GM23338 (cell line): ENCODE measurements around the gene CARMIL1. TPM values are rescaled to one million over a fixed set of nuclear protein-coding genes. Genes with fewer than 3 reads are reported as not detected.

ENCODE experiments used
- ATAC-seq: fragments of 200-7000 bp; cut with Tn5 transposase; 3 replicates; pipeline ENCODE4 v1.9.1; 2020
- DNase-seq: peaks from one replicate; pipeline ENCODE4 v3.0.0-alpha.2; 2015; ENCODE audit warnings: low spot score
- H2AFZ ChIP-seq: fragments of 200-600 bp; sonication (generic); 2 replicates; pipeline ENCODE4 v1.8.0; 2016; ENCODE audit warnings: antibody characterized with exemption, mild to moderate bottlenecking, moderate library complexity
- H3F3A ChIP-seq: fragments of 200-600 bp; sonication (generic); replicated peaks from 2 replicates; pipeline ENCODE4 v1.8.0; 2017; ENCODE audit warnings: antibody characterized with exemption, mixed run types, low read depth
- H3K27ac ChIP-seq: fragments of 200-600 bp; sonication (generic); 2 replicates; pipeline ENCODE4 v1.6.1; 2016; ENCODE audit warnings: low read depth
- H3K27me3 ChIP-seq: fragments of 200-600 bp; sonication (generic); 2 replicates; pipeline ENCODE4 v1.8.0; 2016; ENCODE audit warnings: mild to moderate bottlenecking, mixed run types, moderate library complexity; ENCODE audit not compliant: insufficient read depth
- H3K36me3 ChIP-seq: fragments of 200-600 bp; sonication (generic); 2 replicates; pipeline ENCODE4 v1.8.0; 2016; ENCODE audit warnings: mild to moderate bottlenecking; ENCODE audit not compliant: insufficient read depth
- H3K4me1 ChIP-seq: fragments of 200-600 bp; sonication (generic); 2 replicates; pipeline ENCODE4 v1.8.0; 2016; ENCODE audit warnings: mild to moderate bottlenecking, moderate library complexity; ENCODE audit not compliant: insufficient read depth
- H3K4me2 ChIP-seq: fragments of 200-600 bp; sonication (generic); 2 replicates; pipeline ENCODE4 v1.7.1; 2017; ENCODE audit warnings: mixed run types
- H3K4me3 ChIP-seq: fragments of 200-600 bp; sonication (generic); 2 replicates; pipeline ENCODE4 v1.6.1; 2016; ENCODE audit warnings: mixed run types
- H3K79me2 ChIP-seq: fragments of 200-600 bp; sonication (generic); replicated peaks from 2 replicates; pipeline ENCODE4 v1.8.0; 2017; ENCODE audit warnings: mild to moderate bottlenecking; ENCODE audit not compliant: insufficient read depth
- H3K9me2 ChIP-seq: fragments of 200-600 bp; sonication (generic); 2 replicates; pipeline ENCODE4 v1.8.0; 2017; ENCODE audit not compliant: insufficient read depth
- H4K20me1 ChIP-seq: fragments of 200-600 bp; sonication (generic); replicated peaks from 2 replicates; pipeline ENCODE4 v1.8.0; 2017; ENCODE audit warnings: mild to moderate bottlenecking; ENCODE audit not compliant: insufficient read depth
- H3K27ac Mint-ChIP-seq: 2 replicates; pipeline ENCODE4 v1.8.0; 2020; ENCODE audit warnings: inconsistent platforms, mild to moderate bottlenecking, moderate library complexity, mixed read lengths
- H3K27me3 Mint-ChIP-seq: 3 replicates; pipeline ENCODE4 v1.8.0; 2022; ENCODE audit warnings: low read depth, mild to moderate bottlenecking, moderate library complexity, mixed read lengths, inconsistent platforms; ENCODE audit not compliant: insufficient read depth, poor library complexity
- H3K36me3 Mint-ChIP-seq: 3 replicates; pipeline ENCODE4 v1.8.0; 2021; ENCODE audit warnings: low read depth, mild to moderate bottlenecking, inconsistent platforms, moderate library complexity, mixed read lengths
- H3K4me1 Mint-ChIP-seq: 3 replicates; pipeline ENCODE4 v1.8.0; 2020; ENCODE audit warnings: mild to moderate bottlenecking, inconsistent platforms, mixed read lengths
- H3K4me3 Mint-ChIP-seq: 3 replicates; pipeline ENCODE4 v1.8.0; 2021; ENCODE audit warnings: moderate library complexity, mild to moderate bottlenecking, inconsistent platforms, mixed read lengths
- H3K9me3 Mint-ChIP-seq: 3 replicates; pipeline ENCODE4 v1.8.0; 2020; ENCODE audit warnings: moderate library complexity, mild to moderate bottlenecking, inconsistent platforms, mixed read lengths
- CTCF ChIP-seq, 2 experiments: fragments of 200-600 bp in 1 of 2; sonication (generic) in 1 of 2; conservative IDR thresholded peaks; 2 replicates each; pipeline versions ENCODE4 v1.5.1 to v1.6.1; 2016 to 2017; ENCODE audit warnings: antibody characterized with exemption in 2 of 2, low read depth in 2 of 2, mild to moderate bottlenecking in 2 of 2, moderate library complexity in 1 of 2
- ETS1 ChIP-seq: IDR thresholded peaks from 2 replicates; pipeline ENCODE4 v1.6.1; 2016; ENCODE audit warnings: antibody characterized with exemption
- EZH2 ChIP-seq: fragments of 200-600 bp; sonication (generic); IDR thresholded peaks from one replicate; pipeline ENCODE4 v1.8.0; 2017; ENCODE audit warnings: antibody characterized with exemption, mild to moderate bottlenecking, low read depth; ENCODE audit not compliant: unreplicated experiment
- EZH2phosphoT487 ChIP-seq: fragments of 200-600 bp; sonication (generic); IDR thresholded peaks from one replicate; pipeline ENCODE4 v1.8.1; 2018; ENCODE audit warnings: antibody characterized with exemption; ENCODE audit not compliant: unreplicated experiment
- JUNB ChIP-seq: IDR thresholded peaks from one replicate; pipeline ENCODE4 v1.6.1; 2016; ENCODE audit warnings: antibody characterized with exemption; ENCODE audit not compliant: unreplicated experiment
- NANOG ChIP-seq: IDR thresholded peaks from 2 replicates; pipeline ENCODE4 v1.6.1; 2016; ENCODE audit warnings: antibody characterized with exemption, borderline replicate concordance
- POLR2AphosphoS5 ChIP-seq: IDR thresholded peaks from 2 replicates; pipeline ENCODE4 v1.6.1; 2016; ENCODE audit warnings: antibody characterized with exemption, low read depth
- REST ChIP-seq: IDR thresholded peaks from one replicate; pipeline ENCODE4 v1.6.1; 2018; ENCODE audit warnings: antibody characterized with exemption; ENCODE audit not compliant: unreplicated experiment
- STAT1 ChIP-seq: IDR thresholded peaks from one replicate; pipeline ENCODE4 v1.6.1; 2016; ENCODE audit warnings: antibody characterized with exemption; ENCODE audit not compliant: unreplicated experiment
- ZNF114 ChIP-seq: fragments of 250-450 bp; sonication (Bioruptor Pico); IDR thresholded peaks from 2 replicates; pipeline ENCODE4 v1.5.0; 2020; ENCODE audit warnings: mild to moderate bottlenecking, moderate library complexity
- ZNF462 ChIP-seq: fragments of 250-450 bp; sonication (Bioruptor Pico); IDR thresholded peaks from 2 replicates; pipeline ENCODE4 v1.5.0; 2020; ENCODE audit warnings: mild to moderate bottlenecking, moderate library complexity
- polyA plus RNA-seq: library from polyadenylated mRNA; unstranded; fragments of >200 nt; fragmentation: Nextera tagmentation; extraction: Ambion mirVana; gene quantifications from 2 replicates; pipeline ENCODE4 v1.2.1, GENCODE V29; 2016
- total RNA-seq: library from RNA; depleted of rRNA; stranded (reverse); fragments of >200 nt; shearing (Covaris generic); gene quantifications from 2 replicates; pipeline ENCODE4 v1.2.3, GENCODE V29; 2014

The CARMIL1 gene
- total and polyA plus RNA-seq, 2 experiments from 2014 or later: 43.2 to 66.9 TPM

- H3F3A ChIP-seq: no peaks in the 10 kb centered on the region
- no peak overlapping the region for H2AFZ ChIP-seq
- Mint-ChIP-seq H3K27ac (no peak overlapping the region; the same call in 1 of the 2 replicates), H3K4me3 (no peak overlapping the region), H3K27me3 (peaks cover 2% of the 10 kb centered on the region), H3K36me3 (no peaks in the 10 kb centered on the region), H3K9me3 (no peaks in the 10 kb centered on the region), H3K4me1 (peaks cover 54% of the 10 kb centered on the region)
- peaks cover 100% of the 10 kb centered on the region for H3K79me2 ChIP-seq
- H4K20me1 ChIP-seq: peaks cover 12% of the 10 kb centered on the region
- DNase-seq (no peak), ATAC-seq (no peak)
- no peak overlapping the region for H3K4me2 ChIP-seq
- no peaks in the 10 kb centered on the region for H3K36me3 ChIP-seq
- H3K27me3 ChIP-seq: no peaks in the 10 kb centered on the region
- no peak overlapping the region for H3K27ac ChIP-seq
- H3K4me1 ChIP-seq: peaks cover 53% of the 10 kb centered on the region
- no peaks in the 10 kb centered on the region for H3K9me2 ChIP-seq
- no peak overlapping the region for H3K4me3 ChIP-seq
- TF ChIP-seq ZNF462 (CRISPR knock-in tag): no peak
- no peak for TF ChIP-seq STAT1
- TF ChIP-seq NANOG: no peak
- TF ChIP-seq ETS1: no peak
- no peak for TF ChIP-seq POLR2AphosphoS5
- no peak for TF ChIP-seq EZH2
- TF ChIP-seq CTCF (conservative IDR thresholded peaks at IDR 0.05; ENCODE audit: low read depth in 2 of 2): no peak
- TF ChIP-seq ZNF114 (CRISPR knock-in tag): no peak
- no peak for TF ChIP-seq EZH2phosphoT487
- TF ChIP-seq JUNB: no peak
- TF ChIP-seq REST: no peak
Measured at GRCh38 chr6:25363427-25363826, 84.3 kb downstream of the CARMIL1 start.
